ENCODE results near the gene TRIM28.

GRCh38 chr19:58551577-58552471, 8.0 kb downstream of the TRIM28 start:
- no peak for TF ChIP-seq PATZ1 (CRISPR knock-in tag; IDR thresholded peaks at IDR 0.05; ENCODE audit: borderline replicate concordance)
- no peak for TF ChIP-seq SNAI2 (CRISPR knock-in tag; IDR thresholded peaks at IDR 0.05)

All from SK-N-SH treated with all-trans-retinoic acid at 6 μM for 48 hours (cell line).